Gastroesophageal sphincter (tissue), 3 donors: ENCODE data around the gene GXYLT2.

ENCODE experiments used
- CTCF ChIP-seq, 4 experiments: fragments of 200-600 bp in 2 of 4; fragments of 450-650 bp in 2 of 4; sonication (generic) in 1 of 4; IDR thresholded peaks; one replicate each; pipeline ENCODE4 v1.5.1; 2017 to 2019; ENCODE audit warnings: antibody characterized with exemption in 4 of 4, mild to moderate bottlenecking in 2 of 4, moderate library complexity in 2 of 4
- EP300 ChIP-seq: sonication (generic); formaldehyde crosslinking; IDR thresholded peaks from one replicate; pipeline ENCODE4 v1.6.1; 2017; ENCODE audit warnings: antibody characterized with exemption, mild to moderate bottlenecking
- POLR2A ChIP-seq, 2 donors: fragments of 450-650 bp; IDR thresholded peaks; one replicate each; pipeline ENCODE4 v1.6.1; 2017; ENCODE audit warnings: antibody characterized with exemption in 2 of 2, mild to moderate bottlenecking in 2 of 2, moderate library complexity in 1 of 2
- POLR2AphosphoS5 ChIP-seq: sonication (generic); formaldehyde crosslinking; IDR thresholded peaks from one replicate; pipeline ENCODE4 v1.6.1; 2017; ENCODE audit warnings: antibody characterized with exemption

GRCh38 chr3:72996121-72996472 lies 108.3 kb downstream of the GXYLT2 start:
- TF ChIP-seq CTCF (IDR thresholded peaks at IDR 0.05): no peak
- no peak for TF ChIP-seq POLR2A (IDR thresholded peaks at IDR 0.05)
- no peak for TF ChIP-seq POLR2AphosphoS5
- TF ChIP-seq EP300: no peak
